Mesothelial cell of epicardium (in vitro differentiated cells): ENCODE results near the gene SPI1. TPM values are rescaled to one million over a fixed set of nuclear protein-coding genes. Genes with fewer than 3 reads are reported as not detected.

Source experiments
- DNase-seq, 2 experiments: peaks; one replicate each; pipeline ENCODE4 v3.0.0; 2021; ENCODE audit warnings: low spot score in 2 of 2; ENCODE audit not compliant: unreplicated experiment in 2 of 2
- H3K27ac Mint-ChIP-seq: 2 replicates; pipeline ENCODE4 v1.8.0; 2021; ENCODE audit warnings: mixed read lengths
- H3K27me3 Mint-ChIP-seq: 2 replicates; pipeline ENCODE4 v1.8.0; 2021; ENCODE audit warnings: low read depth, mixed read lengths
- H3K36me3 Mint-ChIP-seq: 2 replicates; pipeline ENCODE4 v1.8.0; 2021; ENCODE audit warnings: mixed read lengths
- H3K4me1 Mint-ChIP-seq: 2 replicates; pipeline ENCODE4 v1.8.0; 2021; ENCODE audit warnings: mixed read lengths
- H3K4me3 Mint-ChIP-seq: 2 replicates; pipeline ENCODE4 v1.8.0; 2021; ENCODE audit warnings: mild to moderate bottlenecking, moderate library complexity, mixed read lengths
- H3K9me3 Mint-ChIP-seq: 2 replicates; pipeline ENCODE4 v1.8.0; 2021; ENCODE audit warnings: mixed read lengths
- total RNA-seq: library from RNA; stranded (reverse); gene quantifications from 3 replicates; pipeline ENCODE4 v1.2.1, GENCODE V29; 2021
- TF ChIP-seq, protein P1 (sequence below): fragments of 200-600 bp; sonication (generic); IDR thresholded peaks from one replicate; pipeline ENCODE4 v1.5.0; 2021; ENCODE audit warnings: antibody characterized with exemption; ENCODE audit not compliant: unreplicated experiment

Gene SPI1
- total RNA-seq, 1 donor from 2014 or later, result not detected

DNA sequence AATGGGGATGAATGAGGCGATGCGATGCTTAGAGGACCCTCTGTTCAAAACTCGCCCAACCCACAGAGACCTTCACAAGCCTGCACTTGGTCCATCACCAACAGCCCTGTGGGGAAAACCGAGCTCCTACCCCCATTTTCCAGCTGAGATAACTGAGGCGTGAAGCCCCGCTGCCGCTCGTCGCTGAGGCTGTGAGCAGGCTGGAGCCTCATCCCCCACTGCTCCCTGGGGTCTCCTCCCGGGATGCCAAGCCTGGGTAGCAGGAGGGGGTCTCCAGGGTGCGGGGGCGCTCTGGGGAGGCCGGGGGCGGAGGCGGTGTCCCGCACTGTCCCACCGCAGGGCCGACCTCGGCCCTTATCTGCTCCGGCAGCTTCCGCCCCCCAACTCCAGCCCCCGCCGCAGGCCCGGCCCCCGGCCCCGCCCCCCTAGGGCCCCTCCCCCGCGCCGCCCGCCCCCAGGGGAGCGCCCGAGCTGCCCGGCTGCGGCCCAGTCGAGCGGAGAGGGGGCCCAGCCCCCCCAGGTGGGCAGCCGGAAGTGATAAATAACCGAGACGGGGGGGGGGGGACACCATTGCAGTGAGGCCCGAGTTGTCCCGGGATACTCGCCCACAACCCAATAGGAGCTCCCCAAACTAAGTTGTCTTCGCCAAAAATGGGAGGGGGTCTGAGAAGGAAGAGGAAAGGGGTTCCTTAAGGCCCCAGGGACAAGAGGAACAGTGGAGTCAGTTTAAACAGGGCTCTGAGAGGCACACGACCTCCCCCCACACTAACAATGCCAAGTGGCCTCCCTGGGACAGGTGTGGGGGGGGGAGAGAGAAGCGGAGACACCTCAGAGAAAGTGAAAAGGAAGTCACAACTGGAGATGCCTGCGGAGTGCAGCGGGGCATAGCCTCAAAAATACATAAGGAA lies 21.8 kb upstream of the SPI1 start:
- no peak for DNase-seq
- H3K4me1 Mint-ChIP-seq, result peaks cover 15% of the 10 kb centered on the region
- H3K36me3 Mint-ChIP-seq, result no peaks in the 10 kb centered on the region
- peak overlapping the region; percentile 95 for H3K27ac Mint-ChIP-seq
- TF ChIP-seq, protein P1, sequence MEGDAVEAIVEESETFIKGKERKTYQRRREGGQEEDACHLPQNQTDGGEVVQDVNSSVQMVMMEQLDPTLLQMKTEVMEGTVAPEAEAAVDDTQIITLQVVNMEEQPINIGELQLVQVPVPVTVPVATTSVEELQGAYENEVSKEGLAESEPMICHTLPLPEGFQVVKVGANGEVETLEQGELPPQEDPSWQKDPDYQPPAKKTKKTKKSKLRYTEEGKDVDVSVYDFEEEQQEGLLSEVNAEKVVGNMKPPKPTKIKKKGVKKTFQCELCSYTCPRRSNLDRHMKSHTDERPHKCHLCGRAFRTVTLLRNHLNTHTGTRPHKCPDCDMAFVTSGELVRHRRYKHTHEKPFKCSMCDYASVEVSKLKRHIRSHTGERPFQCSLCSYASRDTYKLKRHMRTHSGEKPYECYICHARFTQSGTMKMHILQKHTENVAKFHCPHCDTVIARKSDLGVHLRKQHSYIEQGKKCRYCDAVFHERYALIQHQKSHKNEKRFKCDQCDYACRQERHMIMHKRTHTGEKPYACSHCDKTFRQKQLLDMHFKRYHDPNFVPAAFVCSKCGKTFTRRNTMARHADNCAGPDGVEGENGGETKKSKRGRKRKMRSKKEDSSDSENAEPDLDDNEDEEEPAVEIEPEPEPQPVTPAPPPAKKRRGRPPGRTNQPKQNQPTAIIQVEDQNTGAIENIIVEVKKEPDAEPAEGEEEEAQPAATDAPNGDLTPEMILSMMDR, result no peak
- no peaks in the 10 kb centered on the region for H3K27me3 Mint-ChIP-seq
- no peaks in the 10 kb centered on the region for H3K9me3 Mint-ChIP-seq
- peak overlapping the region; percentile 65 for H3K4me3 Mint-ChIP-seq

DNA sequence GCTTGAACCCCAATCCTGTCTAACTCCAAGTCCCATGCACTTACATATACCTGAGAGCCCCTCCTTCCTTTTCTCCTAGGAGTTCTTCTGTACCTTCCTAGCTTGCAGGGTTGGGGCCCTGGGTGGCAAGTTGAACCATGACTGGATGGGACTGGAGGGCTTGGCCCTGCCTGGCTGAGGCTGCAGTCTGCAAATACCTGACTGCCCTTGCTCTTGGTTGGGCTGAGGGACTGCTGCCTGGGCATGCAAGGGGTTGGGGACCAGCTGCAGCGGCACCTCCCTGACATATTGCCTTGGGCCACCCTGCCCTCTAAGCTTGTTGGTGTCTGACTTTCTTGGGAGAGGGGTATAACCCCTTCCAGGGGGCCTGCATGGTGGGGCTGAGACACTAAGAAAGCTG lies 20.2 kb upstream of the SPI1 start:
- H3K27me3 Mint-ChIP-seq, result no peaks in the 10 kb centered on the region
- no peaks in the 10 kb centered on the region for H3K9me3 Mint-ChIP-seq
- TF ChIP-seq, protein P1, result no peak
- peak overlapping the region; percentile 39 for H3K27ac Mint-ChIP-seq
- H3K4me1 Mint-ChIP-seq, result peaks cover 15% of the 10 kb centered on the region
- DNase-seq, result no peak
- H3K36me3 Mint-ChIP-seq, result no peaks in the 10 kb centered on the region
- H3K4me3 Mint-ChIP-seq, result peak overlapping the region; percentile 22

DNA sequence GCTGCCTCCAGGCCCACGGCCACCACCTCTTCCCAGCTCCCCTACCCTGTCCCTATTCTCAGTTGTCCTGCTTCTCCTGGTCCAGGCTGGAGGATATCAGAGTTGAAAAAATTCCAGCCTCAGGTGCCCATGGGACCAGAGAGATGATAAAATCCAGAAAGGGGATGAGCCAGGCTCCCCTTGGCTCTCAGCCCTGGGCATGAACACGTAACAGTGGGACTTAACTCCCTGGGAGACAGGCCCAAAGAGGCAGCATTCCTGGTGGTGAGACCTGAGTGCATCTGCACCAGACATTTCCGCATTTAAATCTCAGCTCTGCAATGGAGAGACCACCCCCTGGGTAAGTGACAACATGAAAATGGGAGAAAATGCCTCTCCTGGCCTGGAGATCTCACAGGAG lies 19.7 kb upstream of the SPI1 start:
- DNase-seq, result no peak
- H3K36me3 Mint-ChIP-seq, result no peaks in the 10 kb centered on the region
- no peaks in the 10 kb centered on the region for H3K27me3 Mint-ChIP-seq
- H3K9me3 Mint-ChIP-seq, result no peaks in the 10 kb centered on the region
- TF ChIP-seq, protein P1, result no peak
- peak overlapping the region; percentile 13 for H3K4me3 Mint-ChIP-seq
- peaks cover 15% of the 10 kb centered on the region for H3K4me1 Mint-ChIP-seq
- H3K27ac Mint-ChIP-seq, result no peak overlapping the region

DNA sequence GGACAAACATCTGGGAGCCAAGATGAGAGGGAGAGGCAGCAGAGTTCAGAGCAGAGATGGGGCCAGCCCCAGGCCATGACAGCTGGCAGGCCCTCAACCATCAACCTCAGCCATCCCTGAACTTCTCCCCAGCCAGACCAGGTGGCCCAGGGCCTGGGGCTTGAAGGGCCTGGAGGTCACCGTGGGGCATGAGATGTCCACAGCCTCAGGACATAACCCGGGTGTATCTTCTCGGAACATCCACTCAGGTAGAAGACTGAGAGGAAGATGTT lies 17.6 kb upstream of the SPI1 start:
- Mint-ChIP-seq H3K27me3 (no peaks in the 10 kb centered on the region), H3K4me3 (no peak overlapping the region), H3K27ac (no peak overlapping the region), H3K9me3 (no peaks in the 10 kb centered on the region), H3K36me3 (no peaks in the 10 kb centered on the region), H3K4me1 (peaks cover 13% of the 10 kb centered on the region)
- TF ChIP-seq, protein P1, result no peak
- no peak for DNase-seq

DNA sequence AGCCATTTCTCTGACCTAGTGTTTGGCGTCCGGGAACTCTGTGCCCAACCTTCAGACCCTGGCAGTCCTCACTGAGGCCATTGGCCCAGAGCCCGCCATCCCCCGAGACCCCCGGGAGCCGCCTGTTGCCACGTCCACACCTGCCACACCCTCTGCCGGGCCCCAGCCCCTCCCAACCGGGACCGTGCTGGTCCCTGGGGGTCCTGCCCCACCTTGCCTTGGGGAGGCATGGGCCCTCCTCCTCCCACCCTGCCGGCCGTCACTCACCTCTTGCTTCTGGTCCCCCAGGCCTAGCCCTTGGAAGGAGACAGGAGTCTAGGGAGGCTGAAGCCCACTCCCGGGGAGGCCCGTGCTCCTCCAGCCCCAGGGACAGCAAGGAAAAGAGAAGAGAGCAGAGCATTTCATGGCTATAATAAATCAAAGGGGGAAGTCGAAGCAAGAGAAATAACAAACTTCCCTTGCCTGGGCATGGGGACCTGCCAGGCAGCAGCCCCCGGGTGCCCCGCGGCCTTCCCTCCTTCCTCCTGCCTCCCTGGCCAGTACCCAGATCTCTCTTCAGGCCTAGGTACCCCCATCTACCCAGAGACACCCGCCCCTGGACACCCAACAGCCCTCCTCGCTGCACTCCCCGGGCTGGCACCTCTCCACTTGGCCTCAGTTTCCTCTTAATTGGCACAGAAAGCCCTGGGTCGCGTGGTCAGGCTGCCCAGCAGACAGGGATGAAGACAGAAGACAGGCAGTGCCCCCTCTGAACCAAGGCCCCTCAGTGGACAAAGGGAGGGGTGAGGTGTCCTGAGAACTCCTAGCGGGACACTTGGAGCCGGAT lies 17.1 kb upstream of the SPI1 start:
- peaks cover 9% of the 10 kb centered on the region for H3K4me1 Mint-ChIP-seq
- TF ChIP-seq, protein P1, result no peak
- H3K27ac Mint-ChIP-seq, result no peak overlapping the region
- H3K9me3 Mint-ChIP-seq, result no peaks in the 10 kb centered on the region
- H3K4me3 Mint-ChIP-seq, result no peak overlapping the region
- DNase-seq, result no peak
- no peaks in the 10 kb centered on the region for H3K27me3 Mint-ChIP-seq
- no peaks in the 10 kb centered on the region for H3K36me3 Mint-ChIP-seq
